Central memory CD4-positive, alpha-beta T cell (primary cell): Measurements from ENCODE around the gene BAIAP2L1.

Source experiments
- DNase-seq: peaks from one replicate; pipeline ENCODE4 v3.0.0; 2022

The BAIAP2L1 gene

GRCh38 chr7:98289333-98289875 lies 111.5 kb downstream of the BAIAP2L1 start:
- no peak for DNase-seq

- no peak for DNase-seq
These were observed 112.6 kb downstream of the BAIAP2L1 start for GRCh38 chr7:98288064-98288823.

- no peak for DNase-seq
These were observed 113.4 kb downstream of the BAIAP2L1 start for GRCh38 chr7:98287486-98287959.

GRCh38 chr7:98286701-98287485 lies 114.0 kb downstream of the BAIAP2L1 start:
- DNase-seq: no peak

- DNase-seq: no peak
These were observed 114.8 kb downstream of the BAIAP2L1 start for GRCh38 chr7:98286093-98286539.

- no peak for DNase-seq
These were observed 115.5 kb downstream of the BAIAP2L1 start for GRCh38 chr7:98285157-98286092.

- no peak for DNase-seq
These were observed 116.4 kb downstream of the BAIAP2L1 start for GRCh38 chr7:98284335-98285036.

- DNase-seq: no peak
These were observed 117.0 kb downstream of the BAIAP2L1 start for GRCh38 chr7:98283887-98284222.

GRCh38 chr7:98283127-98283886 lies 117.6 kb downstream of the BAIAP2L1 start:
- DNase-seq: no peak

GRCh38 chr7:98282703-98283102 lies 118.2 kb downstream of the BAIAP2L1 start:
- DNase-seq: no peak

- DNase-seq: no peak
These were observed 118.9 kb downstream of the BAIAP2L1 start for GRCh38 chr7:98281757-98282606.

- peak; percentile 81 for DNase-seq
These were observed 119.8 kb downstream of the BAIAP2L1 start, which contains the start of gene BRI3 for GRCh38 chr7:98280791-98281756. TSS of gene BRI3 (plus strand) at chr7:98281686. CDS start at chr7:98281796, 110 bp downstream.

GRCh38 chr7:98280296-98280695 lies 120.6 kb downstream of the BAIAP2L1 start:
- no peak for DNase-seq

- no peak for DNase-seq
These were observed 122.0 kb downstream of the BAIAP2L1 start for GRCh38 chr7:98278936-98279335.

GRCh38 chr7:98278408-98278807 lies 122.5 kb downstream of the BAIAP2L1 start:
- no peak for DNase-seq

- DNase-seq: no peak
These were observed 124.6 kb downstream of the BAIAP2L1 start for GRCh38 chr7:98276241-98276761.

GRCh38 chr7:98267303-98267702 lies 133.6 kb downstream of the BAIAP2L1 start:
- DNase-seq: no peak

- no peak for DNase-seq
These were observed 134.1 kb downstream of the BAIAP2L1 start for GRCh38 chr7:98266840-98267239.
